HG03520 (cell line): ENCODE results near the gene PSMD2.

Experiments
- ATAC-seq: cut with Tn5 transposase; IDR thresholded peaks from one replicate; pipeline ENCODE4 v1.9.1; 2021; ENCODE audit warnings: mild to moderate bottlenecking, moderate library complexity; ENCODE audit not compliant: unreplicated experiment

Gene PSMD2

DNA sequence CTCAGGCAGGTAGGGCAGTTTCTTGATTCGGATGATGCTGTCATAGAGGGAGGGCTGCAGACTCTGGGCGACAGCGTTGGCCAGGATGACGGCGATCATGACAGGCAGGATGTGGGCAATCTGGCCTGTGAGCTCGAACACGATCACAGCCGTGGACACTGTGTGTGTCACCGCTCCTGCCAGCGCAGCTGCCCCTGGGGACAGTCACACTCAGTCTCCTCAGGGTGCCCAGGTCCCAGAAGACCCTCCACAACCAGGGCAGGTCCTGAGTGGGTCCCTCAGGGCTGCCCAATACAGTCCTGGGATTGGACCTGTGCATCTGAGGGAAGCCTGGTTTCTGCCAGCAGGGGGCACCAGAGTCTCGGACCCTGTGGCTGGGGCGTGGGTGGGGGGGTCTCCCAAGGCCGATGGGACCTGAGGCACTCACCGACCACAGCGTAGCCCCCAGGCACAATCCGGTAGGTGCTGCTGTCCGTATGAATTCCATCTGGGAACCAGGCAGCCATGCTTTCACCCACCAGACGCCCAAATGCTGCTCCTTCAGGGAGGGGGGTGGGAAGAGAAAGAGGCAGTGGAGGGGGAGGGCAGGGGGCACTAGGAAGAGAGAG, 55.2 kb downstream of the PSMD2 start:
- no peak for ATAC-seq

DNA sequence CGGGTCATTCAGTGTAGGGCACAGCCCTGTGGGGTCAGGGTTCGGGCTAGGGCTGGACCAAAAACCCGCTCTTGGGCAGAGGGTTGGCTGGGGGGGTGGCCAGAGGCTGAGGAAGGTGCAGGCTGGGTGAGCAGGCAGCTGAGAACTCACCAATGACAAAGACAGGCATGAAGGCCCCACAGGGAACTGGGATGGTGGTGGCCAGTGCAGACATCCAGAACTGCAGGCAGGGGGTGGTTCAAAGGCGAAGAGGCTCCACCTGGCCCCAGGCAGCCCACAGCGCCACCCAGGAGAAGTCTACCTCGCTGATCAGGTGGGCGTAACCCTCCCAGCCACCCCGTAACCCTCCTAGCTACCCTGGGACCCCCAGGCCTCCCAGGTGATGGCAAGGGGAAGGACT, 55.7 kb downstream of the PSMD2 start:
- no peak for ATAC-seq

GRCh38 chr3:184355261-184356040, 56.4 kb downstream of the PSMD2 start:
- ATAC-seq: no peak

GRCh38 chr3:184357248-184358123, 58.4 kb downstream of the PSMD2 start:
- ATAC-seq: no peak

DNA sequence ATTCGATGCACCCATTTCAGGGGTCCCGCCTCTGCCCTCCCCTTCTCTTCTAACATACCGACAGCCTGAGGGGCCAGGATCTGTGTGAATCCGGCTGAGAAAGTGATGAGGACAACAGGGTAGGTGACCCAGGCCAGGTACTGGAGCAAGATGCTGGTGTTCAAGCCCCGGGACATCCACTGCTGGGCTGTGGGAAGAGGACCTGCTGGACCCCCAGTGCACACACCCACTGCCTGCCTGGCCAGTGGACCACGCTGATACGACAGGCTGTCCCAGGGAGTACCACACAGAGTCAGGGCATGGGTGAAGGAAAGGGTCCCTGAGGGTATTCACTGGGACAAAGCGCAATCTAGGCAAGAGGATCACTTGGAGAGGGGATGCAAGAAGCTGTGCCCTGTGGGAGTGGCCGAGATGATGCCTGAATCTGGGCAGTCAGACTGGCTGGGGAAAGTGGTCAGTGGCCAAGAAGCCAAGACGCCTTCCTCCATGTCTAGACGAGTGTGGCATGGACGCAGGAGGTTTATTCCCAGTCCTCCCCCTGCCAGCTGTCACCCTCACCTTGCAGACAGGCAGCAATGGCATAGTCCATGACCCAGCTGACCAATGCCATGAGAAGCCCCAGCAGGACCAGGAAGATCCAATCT, 59.2 kb downstream of the PSMD2 start:
- no peak for ATAC-seq
